KMS-11 (cell line): Measurements from ENCODE around the gene UBR2.

Experiments
- H2AFZ ChIP-seq: fragments of 200-600 bp; sonication (generic); 2 replicates; pipeline ENCODE4 v1.6.1; 2016; ENCODE audit warnings: antibody characterized with exemption, mixed run types, low read depth
- H3K27ac ChIP-seq: fragments of 200-600 bp; sonication (generic); 2 replicates; pipeline ENCODE4 v1.6.1; 2016; ENCODE audit warnings: mild to moderate bottlenecking, mixed run types
- H3K27me3 ChIP-seq: fragments of 200-600 bp; sonication (generic); 2 replicates; pipeline ENCODE4 v1.6.1; 2017; ENCODE audit warnings: mild to moderate bottlenecking, low read depth, mixed run types, moderate library complexity; ENCODE audit not compliant: insufficient read depth
- H3K36me3 ChIP-seq: fragments of 200-600 bp; sonication (generic); 2 replicates; pipeline ENCODE4 v1.6.1; 2017; ENCODE audit warnings: mild to moderate bottlenecking, mixed run types; ENCODE audit not compliant: insufficient read depth
- H3K4me1 ChIP-seq: fragments of 200-600 bp; sonication (generic); 2 replicates; pipeline ENCODE4 v1.6.1; 2016; ENCODE audit warnings: mild to moderate bottlenecking, low read depth, mixed run types; ENCODE audit not compliant: poor library complexity, severe bottlenecking
- H3K4me2 ChIP-seq: fragments of 200-600 bp; sonication (generic); 2 replicates; pipeline ENCODE4 v1.7.0; 2016; ENCODE audit warnings: mild to moderate bottlenecking, mixed run types
- H3K4me3 ChIP-seq: fragments of 200-600 bp; sonication (generic); IDR thresholded peaks from 2 replicates; pipeline ENCODE4 v1.6.1; 2017; ENCODE audit warnings: low read depth, low read length, mixed read lengths; ENCODE audit not compliant: insufficient read depth
- H3K79me2 ChIP-seq: fragments of 200-600 bp; sonication (generic); 2 replicates; pipeline ENCODE4 v1.6.1; 2016; ENCODE audit warnings: low read depth, mixed run types; ENCODE audit not compliant: insufficient read depth
- H3K9ac ChIP-seq: fragments of 200-600 bp; sonication (generic); 2 replicates; pipeline ENCODE4 v1.6.1; 2016; ENCODE audit warnings: mild to moderate bottlenecking, mixed run types
- H4K20me1 ChIP-seq: fragments of 200-600 bp; sonication (generic); 2 replicates; pipeline ENCODE4 v1.6.1; 2016; ENCODE audit warnings: mild to moderate bottlenecking, mixed run types; ENCODE audit not compliant: insufficient read depth
- TF ChIP-seq, protein P1 (sequence below): fragments of 200-600 bp; sonication (generic); conservative IDR thresholded peaks from 2 replicates; pipeline ENCODE4 v1.6.1; 2017; ENCODE audit warnings: low read depth, mild to moderate bottlenecking, antibody characterized with exemption, low read length, moderate library complexity, mixed read lengths

Gene UBR2

GRCh38 chr6:42693725-42694323, 130.0 kb downstream of the UBR2 start:
- H3K4me1 ChIP-seq: no peaks in the 10 kb centered on the region
- H3K36me3 ChIP-seq: no peaks in the 10 kb centered on the region; the same call in 1 of the 2 replicates
- no peaks in the 10 kb centered on the region for H3K27me3 ChIP-seq
- no peak overlapping the region for H3K27ac ChIP-seq
- no peak overlapping the region for H3K4me2 ChIP-seq
- TF ChIP-seq, protein P1, sequence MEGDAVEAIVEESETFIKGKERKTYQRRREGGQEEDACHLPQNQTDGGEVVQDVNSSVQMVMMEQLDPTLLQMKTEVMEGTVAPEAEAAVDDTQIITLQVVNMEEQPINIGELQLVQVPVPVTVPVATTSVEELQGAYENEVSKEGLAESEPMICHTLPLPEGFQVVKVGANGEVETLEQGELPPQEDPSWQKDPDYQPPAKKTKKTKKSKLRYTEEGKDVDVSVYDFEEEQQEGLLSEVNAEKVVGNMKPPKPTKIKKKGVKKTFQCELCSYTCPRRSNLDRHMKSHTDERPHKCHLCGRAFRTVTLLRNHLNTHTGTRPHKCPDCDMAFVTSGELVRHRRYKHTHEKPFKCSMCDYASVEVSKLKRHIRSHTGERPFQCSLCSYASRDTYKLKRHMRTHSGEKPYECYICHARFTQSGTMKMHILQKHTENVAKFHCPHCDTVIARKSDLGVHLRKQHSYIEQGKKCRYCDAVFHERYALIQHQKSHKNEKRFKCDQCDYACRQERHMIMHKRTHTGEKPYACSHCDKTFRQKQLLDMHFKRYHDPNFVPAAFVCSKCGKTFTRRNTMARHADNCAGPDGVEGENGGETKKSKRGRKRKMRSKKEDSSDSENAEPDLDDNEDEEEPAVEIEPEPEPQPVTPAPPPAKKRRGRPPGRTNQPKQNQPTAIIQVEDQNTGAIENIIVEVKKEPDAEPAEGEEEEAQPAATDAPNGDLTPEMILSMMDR: no peak
- H4K20me1 ChIP-seq: no peaks in the 10 kb centered on the region
- H3K4me3 ChIP-seq: no peak overlapping the region
- H3K79me2 ChIP-seq: no peaks in the 10 kb centered on the region
- no peak overlapping the region for H3K9ac ChIP-seq
- H2AFZ ChIP-seq: no peak overlapping the region

DNA sequence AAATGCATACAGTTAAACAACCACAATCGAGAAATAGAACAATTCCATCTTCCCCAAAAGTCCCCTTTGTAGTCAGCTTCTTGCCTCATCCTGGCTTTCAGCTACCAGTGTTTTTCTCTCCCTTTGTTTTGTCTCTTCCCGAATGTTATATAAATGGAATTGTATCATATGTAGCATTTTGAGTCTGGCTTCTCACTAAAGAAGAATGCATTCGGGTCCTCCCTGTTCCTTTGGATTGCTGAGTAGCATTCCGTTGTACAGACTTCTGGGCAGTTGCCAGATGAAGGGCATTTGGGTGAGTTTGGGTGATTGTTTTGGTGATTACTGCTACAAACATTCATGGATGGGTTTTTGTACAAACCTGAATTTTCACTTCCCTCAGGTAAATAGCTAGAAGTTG, 130.8 kb downstream of the UBR2 start:
- no peak overlapping the region for H3K4me2 ChIP-seq
- H3K4me3 ChIP-seq: no peak overlapping the region
- H3K4me1 ChIP-seq: no peaks in the 10 kb centered on the region
- H4K20me1 ChIP-seq: no peaks in the 10 kb centered on the region
- no peaks in the 10 kb centered on the region; the same call in 1 of the 2 replicates for H3K36me3 ChIP-seq
- no peaks in the 10 kb centered on the region for H3K79me2 ChIP-seq
- no peak overlapping the region for H3K27ac ChIP-seq
- no peak overlapping the region for H3K9ac ChIP-seq
- TF ChIP-seq, protein P1: no peak
- no peak overlapping the region for H2AFZ ChIP-seq
- no peaks in the 10 kb centered on the region for H3K27me3 ChIP-seq

DNA sequence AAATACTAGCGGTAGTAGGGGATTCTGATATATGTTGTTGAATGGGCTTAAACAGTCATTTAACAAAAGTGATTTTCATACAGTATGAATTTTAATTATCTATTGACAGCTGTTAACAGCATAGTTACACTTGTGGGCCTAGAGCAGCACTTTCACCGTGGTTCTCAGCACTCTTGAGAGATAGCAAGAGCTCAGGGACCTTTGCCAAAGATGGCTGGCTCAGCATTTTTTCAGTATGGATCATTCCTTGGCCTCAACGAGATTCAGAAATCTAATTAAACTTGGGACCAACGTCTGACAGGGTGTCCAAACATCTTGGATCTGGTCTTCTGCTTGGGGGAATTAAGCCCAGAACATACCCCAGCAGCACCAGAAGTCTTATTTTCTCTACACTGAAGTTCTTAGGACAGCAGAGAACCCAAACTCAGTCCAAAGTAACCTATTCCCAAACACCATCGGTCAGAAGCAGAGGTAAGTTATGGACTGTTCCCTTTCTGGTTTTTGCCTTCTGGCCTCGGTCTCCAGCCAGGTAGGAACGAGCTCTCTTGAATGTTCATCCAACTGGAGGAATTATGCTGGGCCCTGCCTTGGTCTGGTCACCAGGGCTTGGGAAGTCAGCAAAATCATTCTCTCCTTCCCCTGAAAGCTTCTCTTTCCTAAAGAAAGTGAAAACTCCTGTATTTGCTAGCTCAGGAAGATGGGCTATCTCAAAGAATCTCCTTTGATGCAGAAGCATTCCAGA, 132.9 kb downstream of the UBR2 start:
- no peak overlapping the region for H3K4me2 ChIP-seq

GRCh38 chr6:42697268-42697655, 133.4 kb downstream of the UBR2 start:
- Histone ChIP-seq H3K27me3 (no peaks in the 10 kb centered on the region), H3K79me2 (no peaks in the 10 kb centered on the region), H3K9ac (no peak overlapping the region), H4K20me1 (no peaks in the 10 kb centered on the region), H3K4me3 (no peak overlapping the region), H2AFZ (no peak overlapping the region), H3K27ac (no peak overlapping the region), H3K4me1 (no peaks in the 10 kb centered on the region), H3K4me2 (no peak overlapping the region), H3K36me3 (no peaks in the 10 kb centered on the region; the same call in 1 of the 2 replicates)
- TF ChIP-seq, protein P1: no peak

More for the DNA sequence above, 132.9 kb downstream of the UBR2 start:
- TF ChIP-seq, protein P1: no peak
- Histone ChIP-seq H3K27me3 (no peaks in the 10 kb centered on the region), H4K20me1 (no peaks in the 10 kb centered on the region), H3K27ac (no peak overlapping the region), H3K9ac (no peak overlapping the region), H3K4me3 (no peak overlapping the region), H2AFZ (no peak overlapping the region), H3K36me3 (no peaks in the 10 kb centered on the region; the same call in 1 of the 2 replicates), H3K79me2 (no peaks in the 10 kb centered on the region), H3K4me1 (no peaks in the 10 kb centered on the region)
